Tibial artery (tissue), 4 donors: ENCODE results near the gene CCSAP.

Experiments
- DNase-seq, 2 donors: peaks; one replicate each; pipeline ENCODE4 v3.0.0-alpha.2; 2019
- H3K27ac ChIP-seq, 2 donors: fragments of 200-600 bp; sonication (generic) in 1 of 2; 1 replicate in 1 of 2; 2 replicates in 1 of 2; pipeline ENCODE4 v1.5.1; 2018 to 2019; ENCODE audit warnings: mild to moderate bottlenecking in 1 of 2
- H3K27me3 ChIP-seq, 2 donors: fragments of 200-600 bp; sonication (generic) in 1 of 2; one replicate each; pipeline versions ENCODE4 v1.5.1 to v1.6.0; 2016 to 2019
- H3K36me3 ChIP-seq, 3 donors: fragments of 200-600 bp; sonication (generic) in 2 of 3; one replicate each; pipeline ENCODE4 v1.5.1; 2016 to 2019; ENCODE audit warnings: mild to moderate bottlenecking in 2 of 3
- H3K4me1 ChIP-seq, 4 donors: fragments of 200-600 bp; sonication (generic) in 2 of 4; 1 replicate in 3 of 4; 2 replicates in 1 of 4; pipeline ENCODE4 v1.5.1; 2016 to 2019
- H3K4me3 ChIP-seq, 2 donors: fragments of 200-600 bp; sonication (generic) in 1 of 2; 1 replicate in 1 of 2; 2 replicates in 1 of 2; pipeline ENCODE4 v1.5.1; 2018 to 2019; ENCODE audit warnings: mild to moderate bottlenecking in 2 of 2
- H3K9me3 ChIP-seq, 3 donors: fragments of 200-600 bp; sonication (generic) in 1 of 3; one replicate each; pipeline ENCODE4 v1.5.1; 2016 to 2019
- CTCF ChIP-seq, 2 experiments: fragments of 200-600 bp in 1 of 2; fragments of 450-650 bp in 1 of 2; IDR thresholded peaks; one replicate each; pipeline ENCODE4 v1.5.1; 2017 to 2019; ENCODE audit warnings: antibody characterized with exemption in 2 of 2, mild to moderate bottlenecking in 1 of 2, moderate library complexity in 1 of 2
- intact Hi-C: fragments of 100-400 bp; cut with DNase I; formaldehyde crosslinking; loops from one replicate; pipeline ENCODE4 v1.15.0; 2023; ENCODE audit warnings: low total_unique reads

CCSAP gene

GRCh38 chr1:229364207-229365065, 21.6 kb upstream of the CCSAP start:
- intact Hi-C loops = no loop called here
- no peaks in the 10 kb centered on the region for H3K4me1 ChIP-seq
- DNase-seq = no peak
- H3K4me3 ChIP-seq = no peak overlapping the region
- H3K27ac ChIP-seq = no peak overlapping the region
- H3K36me3 ChIP-seq = no peaks in the 10 kb centered on the region
- H3K9me3 ChIP-seq = no peaks in the 10 kb centered on the region
- TF ChIP-seq CTCF (IDR thresholded peaks at IDR 0.05) = no peak
- H3K27me3 ChIP-seq = peaks cover 0 to 37% of the 10 kb centered on the region in 2 donors

DNA sequence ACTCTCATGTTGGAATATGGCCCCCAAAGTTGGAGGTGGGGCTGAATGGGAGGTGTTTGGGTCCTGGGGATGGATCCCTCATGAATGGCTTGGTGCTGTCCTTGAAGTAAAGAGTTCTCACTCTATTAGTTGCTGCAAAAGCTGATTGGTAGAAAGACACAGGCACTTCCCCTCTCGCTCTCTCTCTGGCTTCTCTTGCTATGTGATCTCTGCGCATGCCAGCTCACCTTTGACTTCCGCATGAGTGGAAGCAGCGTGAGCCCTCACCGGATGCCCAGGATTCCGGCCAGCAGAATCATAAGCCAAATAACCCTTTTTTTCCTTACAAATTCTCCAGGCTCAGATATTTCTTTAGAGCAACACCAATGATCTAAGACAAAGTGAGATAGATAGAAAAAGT, 20.9 kb upstream of the CCSAP start:
- intact Hi-C loops = no loop called here
- DNase-seq = no peak
- peaks cover 0 to 34% of the 10 kb centered on the region in 2 donors for H3K27me3 ChIP-seq
- H3K4me1 ChIP-seq = no peaks in the 10 kb centered on the region
- no peak overlapping the region for H3K27ac ChIP-seq
- H3K4me3 ChIP-seq = no peak overlapping the region
- H3K36me3 ChIP-seq = no peaks in the 10 kb centered on the region
- H3K9me3 ChIP-seq = no peaks in the 10 kb centered on the region
- TF ChIP-seq CTCF (IDR thresholded peaks at IDR 0.05) = no peak

- no peak for TF ChIP-seq CTCF (IDR thresholded peaks at IDR 0.05)
- Histone ChIP-seq H3K27me3 (peaks cover 0 to 22% of the 10 kb centered on the region in 2 donors), H3K9me3 (peaks cover 0 to 7% (median 4%) of the 10 kb centered on the region in 3 donors), H3K4me1 (no peaks in the 10 kb centered on the region), H3K27ac (no peak overlapping the region), H3K4me3 (no peak overlapping the region), H3K36me3 (no peaks in the 10 kb centered on the region)
- intact Hi-C loops = no loop called here
- DNase-seq = no peak
These were observed 17.6 kb upstream of the CCSAP start for GRCh38 chr1:229360420-229360819.

- no peaks in the 10 kb centered on the region for H3K4me1 ChIP-seq
- H3K27me3 ChIP-seq = peaks cover 0 to 21% of the 10 kb centered on the region in 2 donors
- peaks cover 0 to 14% (median 7%) of the 10 kb centered on the region in 3 donors for H3K9me3 ChIP-seq
- H3K27ac ChIP-seq = no peak overlapping the region
- no peak for TF ChIP-seq CTCF (IDR thresholded peaks at IDR 0.05)
- peaks cover 0 to 4% (median 0%) of the 10 kb centered on the region in 3 donors for H3K36me3 ChIP-seq
- H3K4me3 ChIP-seq = no peak overlapping the region
- intact Hi-C loops = no loop called here
- DNase-seq = no peak
These were observed 12.8 kb upstream of the CCSAP start for GRCh38 chr1:229355661-229356060.

- Histone ChIP-seq H3K36me3 (peaks cover 0 to 4% (median 0%) of the 10 kb centered on the region in 3 donors), H3K27ac (no peak overlapping the region), H3K9me3 (peaks cover 0 to 14% (median 7%) of the 10 kb centered on the region in 3 donors), H3K4me3 (no peak overlapping the region), H3K4me1 (no peaks in the 10 kb centered on the region), H3K27me3 (peaks cover 0 to 22% of the 10 kb centered on the region in 2 donors)
- intact Hi-C loops = no loop called here
- TF ChIP-seq CTCF (IDR thresholded peaks at IDR 0.05) = no peak
- DNase-seq = no peak
These were observed 11.4 kb upstream of the CCSAP start for GRCh38 chr1:229354226-229354625.
